ENCODE results near the gene COQ10A.

GRCh38 chr12:56229916-56230431 lies 36.8 kb upstream of the COQ10A start, which contains the start of gene SLC39A5:
- no peak for TF ChIP-seq MAX (IDR thresholded peaks at IDR 0.05)
- no peak for TF ChIP-seq HOXD1 (CRISPR knock-in tag; IDR thresholded peaks at IDR 0.05)
- TF ChIP-seq NCOA5 (CRISPR knock-in tag; IDR thresholded peaks at IDR 0.05), result no peak
- no peak for TF ChIP-seq CTCF (CRISPR knock-in tag; IDR thresholded peaks at IDR 0.05)
- no peak for TF ChIP-seq EZH2 (conservative IDR thresholded peaks at IDR 0.05; ENCODE audit: low read depth, low read length)
- no peak for TF ChIP-seq ZNF274 (CRISPR knock-in tag; IDR thresholded peaks at IDR 0.05)
- TF ChIP-seq RORA (CRISPR knock-in tag; IDR thresholded peaks at IDR 0.05), result no peak

Data from HepG2 (cell line).